ENCODE data around the gene RNF126.
"Not testable (repeated sequence)": the region's sequence is repeated elsewhere in the genome, so short reads cannot be mapped to it uniquely, and the experiment has no call there.

The RNF126 gene

DNA sequence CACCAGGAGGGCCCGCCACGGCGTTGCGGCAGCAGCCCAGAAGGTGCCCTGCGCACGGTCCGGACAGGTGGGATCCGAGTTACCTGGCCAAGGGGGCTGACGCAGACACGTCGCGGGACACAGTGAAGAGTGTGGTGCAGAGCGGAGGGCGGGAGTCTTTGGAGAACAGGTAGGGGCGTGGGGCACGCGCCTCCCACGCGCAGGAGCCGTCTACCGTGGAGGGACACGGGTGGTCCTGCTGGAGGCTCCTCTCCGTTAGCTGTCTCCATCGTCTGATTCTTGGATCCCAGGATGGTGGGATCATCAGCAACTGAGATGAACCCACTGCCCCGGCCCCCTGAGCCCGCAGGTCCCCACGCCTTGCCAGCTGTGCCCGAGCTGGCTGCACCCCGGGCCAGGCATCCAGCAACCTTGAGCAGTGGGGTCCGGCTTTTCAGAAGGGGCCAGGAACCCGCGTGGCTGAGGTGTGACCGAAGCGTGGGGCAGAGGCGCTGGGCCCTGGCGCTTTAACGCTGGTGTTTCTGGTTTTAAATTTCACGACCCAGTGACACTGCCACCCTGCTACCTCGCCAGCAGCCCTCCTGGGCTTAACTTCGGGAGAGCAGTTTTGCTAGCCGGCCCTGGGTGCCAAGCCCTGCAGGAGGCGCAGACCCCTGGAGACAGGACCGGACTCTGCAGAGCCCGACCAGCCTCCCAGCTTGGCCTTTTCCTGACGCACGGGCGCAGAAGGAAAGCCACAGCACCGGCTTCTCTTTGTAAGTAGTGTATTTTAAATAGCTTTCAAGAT, 16.0 kb downstream of the RNF126 start:
- no peak for DNase-seq (ENCODE audit: low read depth)

DNA sequence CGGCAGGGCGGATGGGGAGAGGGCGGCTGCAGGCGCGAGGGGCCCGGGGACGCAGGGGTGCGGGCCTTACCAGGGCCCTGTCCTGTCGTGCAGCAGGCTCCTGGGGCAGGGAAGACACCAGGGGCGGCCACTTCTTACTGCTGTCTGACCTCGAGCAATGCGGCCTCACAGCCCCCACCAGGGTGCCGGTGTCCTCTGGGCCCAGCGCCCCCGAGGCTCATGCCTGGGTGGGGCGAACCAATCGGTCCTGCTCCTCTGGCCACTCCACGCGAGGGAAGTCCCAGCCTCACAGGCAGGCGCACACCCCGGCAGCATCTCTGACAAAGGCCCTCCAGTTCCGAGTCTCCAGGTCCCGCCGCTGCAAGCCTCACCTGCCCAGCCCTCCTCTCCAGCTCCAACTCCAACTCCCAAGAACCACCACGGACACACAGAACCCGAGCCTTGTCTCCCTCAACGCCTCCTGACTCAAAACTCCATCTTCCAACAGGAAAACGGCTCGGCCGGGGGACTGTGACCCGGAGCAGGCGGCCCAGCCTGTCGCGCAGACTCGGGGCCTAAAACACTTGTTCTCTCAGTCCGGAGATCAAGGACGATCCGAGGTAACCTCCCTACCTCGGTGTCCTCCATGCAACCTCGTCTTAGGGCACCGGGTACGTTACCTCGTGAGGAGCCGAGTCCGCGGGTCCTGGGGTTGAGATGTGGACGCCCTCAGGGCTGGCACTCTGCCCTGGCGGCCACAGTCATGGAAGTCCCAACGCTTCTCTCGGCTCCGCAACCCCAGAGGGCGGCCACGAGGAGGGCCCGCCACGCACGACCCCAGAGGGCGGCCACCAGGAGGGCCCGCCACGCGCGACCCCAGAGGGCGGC, 16.9 kb downstream of the RNF126 start:
- no peak for DNase-seq (ENCODE audit: low read depth)

DNA sequence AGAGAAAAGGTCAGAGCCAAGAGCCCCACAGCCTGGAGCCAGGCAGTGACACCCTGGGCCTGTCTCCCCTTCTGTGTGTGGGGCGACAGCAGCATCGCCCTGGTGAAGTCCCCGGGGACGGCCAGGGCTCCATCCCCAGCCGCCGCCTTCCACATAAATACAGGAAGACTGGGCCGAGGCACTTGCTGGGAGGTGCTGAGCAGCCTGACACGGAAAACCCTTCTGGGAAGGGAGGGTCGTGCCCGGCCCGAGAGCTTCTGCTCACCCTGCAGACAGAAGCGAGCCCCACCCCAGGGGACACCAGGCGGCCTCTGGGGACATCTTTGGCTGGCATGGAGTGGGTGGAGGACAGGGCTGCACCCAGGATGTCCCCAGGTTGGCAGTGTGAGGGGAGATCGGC, 18.2 kb downstream of the RNF126 start:
- DNase-seq (ENCODE audit: low read depth): no peak

DNA sequence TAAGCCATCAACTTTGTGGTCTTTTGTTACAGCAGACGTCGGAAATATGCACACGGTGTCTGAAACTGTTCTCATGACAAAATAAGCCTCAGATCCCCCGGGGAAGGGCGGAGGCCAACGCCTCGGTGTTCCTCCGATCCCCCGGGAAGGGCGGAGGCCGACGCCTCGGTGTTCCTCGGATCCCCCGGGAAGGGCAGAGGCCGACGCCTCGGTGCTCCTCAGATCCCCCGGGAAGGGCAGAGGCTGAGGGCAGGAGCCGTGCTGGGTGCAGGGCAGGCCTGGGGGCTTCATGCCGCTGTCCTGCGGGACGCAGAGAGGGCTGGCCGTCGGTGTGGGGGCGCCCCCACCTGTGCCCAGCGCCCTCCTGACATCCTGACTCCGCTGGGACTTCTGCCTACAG, 18.7 kb downstream of the RNF126 start:
- no peak for DNase-seq (ENCODE audit: low read depth)

DNA sequence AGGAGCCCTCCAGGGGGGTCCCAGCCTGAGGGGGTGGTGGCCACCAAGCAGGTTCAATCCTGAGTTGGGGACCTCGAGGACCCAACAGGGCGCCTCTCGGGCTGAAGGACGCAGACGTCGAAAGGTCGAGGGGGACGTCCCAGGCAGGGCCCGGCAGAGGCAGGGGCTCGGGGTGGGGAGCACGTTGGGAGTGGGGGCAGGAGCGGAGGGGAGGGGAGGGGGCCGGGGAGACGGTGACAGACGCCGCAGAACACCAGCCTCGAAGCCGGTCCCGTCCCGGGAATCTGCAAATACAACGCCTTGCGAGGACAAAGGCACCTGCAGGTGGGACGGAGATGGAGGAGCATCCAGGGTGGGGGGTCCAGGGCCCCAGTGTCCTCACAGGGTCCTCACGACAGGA, 19.3 kb downstream of the RNF126 start:
- DNase-seq (ENCODE audit: low read depth): no peak

DNA sequence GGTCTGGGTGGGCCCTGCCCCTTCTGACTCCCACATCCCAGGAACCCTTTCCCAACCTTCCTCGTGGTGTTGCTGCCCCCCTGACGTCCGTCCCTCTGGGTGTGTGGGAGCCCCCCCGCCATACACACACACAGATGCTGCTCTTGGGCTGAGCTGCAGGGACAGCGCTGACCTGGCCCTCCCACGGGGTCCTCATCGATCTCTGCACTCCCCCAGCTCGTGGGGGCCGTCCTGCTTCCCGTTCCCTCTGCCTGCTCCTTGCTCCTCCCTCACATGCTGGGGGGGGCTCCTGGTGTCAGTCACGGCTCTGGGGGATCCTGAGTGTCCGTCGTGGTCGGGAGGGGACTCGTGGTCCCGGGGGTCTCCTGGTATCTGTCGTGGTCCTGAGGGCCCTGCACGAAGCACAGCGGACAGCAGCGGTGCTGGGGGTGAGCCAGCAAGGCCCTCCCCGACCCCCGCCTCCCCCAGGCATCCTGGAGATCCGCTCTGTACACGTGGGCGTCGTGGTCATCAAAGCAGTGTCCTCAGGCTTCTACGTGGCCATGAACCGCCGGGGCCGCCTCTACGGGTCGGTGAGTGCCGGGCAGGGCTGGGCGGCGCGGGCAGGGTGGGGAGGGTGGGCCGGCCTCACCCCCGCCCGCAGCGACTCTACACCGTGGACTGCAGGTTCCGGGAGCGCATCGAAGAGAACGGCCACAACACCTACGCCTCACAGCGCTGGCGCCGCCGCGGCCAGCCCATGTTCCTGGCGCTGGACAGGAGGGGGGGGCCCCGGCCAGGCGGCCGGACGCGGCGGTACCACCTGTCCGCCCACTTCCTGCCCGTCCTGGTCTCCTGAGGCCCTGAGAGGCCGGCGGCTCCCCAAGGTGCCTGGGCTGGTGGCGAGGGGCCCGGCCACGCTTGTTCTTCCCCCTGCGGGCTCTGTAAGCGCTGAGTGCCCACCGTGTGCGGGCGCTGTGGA, 20.0 kb downstream of the RNF126 start:
- DNase-seq (ENCODE audit: low read depth): no peak

DNA sequence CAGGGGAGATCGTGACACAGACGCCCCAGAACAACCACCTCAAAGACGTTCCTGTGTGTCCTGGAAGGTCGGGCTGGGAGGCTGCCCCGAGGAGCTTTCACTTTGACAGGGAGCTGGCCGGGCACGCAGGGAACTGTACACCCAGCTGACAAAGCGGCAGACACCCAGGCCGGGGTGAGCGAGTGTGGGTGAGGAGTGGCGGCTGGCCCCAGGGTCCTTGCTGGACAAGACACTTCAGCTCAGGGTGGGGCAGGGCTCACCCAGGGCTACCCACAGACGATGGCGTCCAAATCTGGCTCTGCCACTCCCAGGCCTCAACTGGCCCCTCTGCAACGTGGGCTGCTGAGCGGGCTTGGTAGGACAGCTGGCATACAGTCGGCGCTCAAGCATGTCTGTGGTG, 21.3 kb downstream of the RNF126 start:
- DNase-seq (ENCODE audit: low read depth): no peak

DNA sequence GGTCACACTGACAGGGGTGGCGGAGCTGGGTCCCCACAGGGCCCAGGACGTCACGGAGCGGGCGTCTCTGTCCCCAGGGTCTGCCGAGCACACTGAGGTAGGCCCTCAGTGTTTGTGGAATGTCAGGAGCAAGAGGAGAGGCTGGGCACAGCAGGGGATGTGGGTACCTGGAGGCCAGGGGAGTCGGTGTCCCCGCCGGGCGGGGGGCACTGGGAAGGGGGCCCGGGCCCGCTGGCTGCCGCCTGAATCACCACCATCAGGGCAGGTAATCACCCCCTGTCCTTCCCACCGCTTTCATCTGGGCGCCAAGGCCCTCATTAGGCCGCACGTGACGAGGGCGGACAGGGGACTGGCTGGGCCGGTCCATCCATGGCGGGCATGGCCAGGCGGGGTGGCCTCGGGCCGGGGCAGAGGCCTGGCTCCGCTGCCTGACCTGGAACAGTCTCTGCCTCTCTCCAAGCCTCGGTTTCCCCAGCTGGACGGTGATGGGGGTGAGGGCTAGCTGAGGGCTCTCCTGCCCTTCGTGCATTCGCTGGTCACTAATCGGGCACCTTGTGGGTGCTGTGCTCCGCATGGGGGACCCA, 22.3 kb downstream of the RNF126 start:
- no peak for DNase-seq (ENCODE audit: low read depth)

DNA sequence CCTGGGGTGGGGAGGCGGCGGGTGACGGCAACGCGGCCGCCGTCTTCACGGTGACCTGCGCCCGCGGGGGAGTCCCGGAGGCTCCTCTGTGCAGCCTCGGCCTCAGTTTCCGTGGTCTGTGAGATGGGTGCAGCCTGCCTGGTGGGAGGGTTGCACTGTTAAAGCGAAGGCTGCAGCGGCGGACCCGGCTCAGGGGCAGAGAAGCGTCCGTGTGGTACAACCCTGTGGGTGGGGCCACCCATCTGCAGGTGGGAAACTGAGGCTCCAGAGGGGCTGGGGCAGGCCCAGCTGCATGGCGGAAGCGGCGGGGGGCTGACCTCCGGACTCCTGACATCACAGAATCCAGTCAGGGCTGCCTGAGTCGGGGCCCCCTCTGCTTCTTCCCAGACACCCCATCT, 22.9 kb downstream of the RNF126 start:
- no peak for DNase-seq (ENCODE audit: low read depth)

DNA sequence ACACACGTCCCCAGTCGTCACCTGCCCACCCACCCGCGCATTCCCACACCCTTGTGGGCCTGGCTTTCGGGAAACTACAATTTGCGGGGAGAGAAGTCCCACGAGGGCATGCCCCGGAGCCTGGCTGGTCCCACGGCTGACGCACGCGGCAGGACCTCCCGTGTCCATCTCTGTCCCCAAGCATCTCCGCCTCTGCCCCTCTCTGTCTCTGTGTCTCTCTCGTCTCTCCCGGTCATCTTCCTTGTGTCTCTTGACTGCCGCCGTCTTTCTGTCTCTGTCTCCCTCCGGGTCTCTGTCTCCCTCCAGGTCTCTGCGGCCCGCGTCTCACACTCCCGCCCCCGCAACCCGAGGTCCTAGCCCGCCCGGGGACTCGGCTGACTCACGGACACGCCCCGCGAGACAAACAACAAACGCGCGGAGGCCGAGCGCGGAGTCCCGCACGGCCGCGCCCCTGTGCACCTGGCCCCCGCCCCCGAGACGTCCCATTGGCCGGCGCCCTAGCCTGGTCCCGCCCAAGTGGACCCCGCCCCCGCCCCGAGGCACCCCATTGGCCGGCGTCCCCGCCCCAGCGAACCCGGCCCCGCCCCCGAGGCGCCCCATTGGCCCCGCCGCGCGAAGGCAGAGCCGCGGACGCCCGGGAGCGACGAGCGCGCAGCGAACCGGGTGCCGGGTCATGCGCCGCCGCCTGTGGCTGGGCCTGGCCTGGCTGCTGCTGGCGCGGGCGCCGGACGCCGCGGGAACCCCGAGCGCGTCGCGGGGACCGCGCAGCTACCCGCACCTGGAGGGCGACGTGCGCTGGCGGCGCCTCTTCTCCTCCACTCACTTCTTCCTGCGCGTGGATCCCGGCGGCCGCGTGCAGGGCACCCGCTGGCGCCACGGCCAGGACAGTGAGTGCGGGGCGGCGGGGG, 23.5 kb downstream of the RNF126 start, which contains the start of gene FGF22:
FGF22 (plus strand) TSS at position 627 of the 908 bp plus-strand sequence; CDS start at position 674, 47 bp downstream.
- peak; percentile 93 for DNase-seq (ENCODE audit: low read depth)

DNA sequence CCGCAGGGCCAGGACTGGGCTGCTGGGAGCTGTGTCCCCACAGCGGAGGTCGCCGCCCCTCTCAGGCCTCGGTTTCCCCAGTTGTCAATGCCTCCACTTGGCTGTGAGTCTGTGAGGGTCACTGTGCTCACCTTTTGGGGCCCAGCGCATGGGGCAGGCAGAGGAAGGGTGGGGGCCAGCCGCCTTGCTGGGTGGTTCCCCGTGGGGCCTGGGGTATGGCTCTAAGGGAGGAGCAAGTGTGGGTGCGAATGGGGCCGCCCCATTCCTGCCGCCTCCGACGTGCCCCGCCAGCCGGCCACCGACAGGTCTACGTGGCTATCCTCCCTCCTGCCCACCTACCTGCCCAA, 24.1 kb downstream of the RNF126 start:
- no peak for DNase-seq (ENCODE audit: low read depth)

DNA sequence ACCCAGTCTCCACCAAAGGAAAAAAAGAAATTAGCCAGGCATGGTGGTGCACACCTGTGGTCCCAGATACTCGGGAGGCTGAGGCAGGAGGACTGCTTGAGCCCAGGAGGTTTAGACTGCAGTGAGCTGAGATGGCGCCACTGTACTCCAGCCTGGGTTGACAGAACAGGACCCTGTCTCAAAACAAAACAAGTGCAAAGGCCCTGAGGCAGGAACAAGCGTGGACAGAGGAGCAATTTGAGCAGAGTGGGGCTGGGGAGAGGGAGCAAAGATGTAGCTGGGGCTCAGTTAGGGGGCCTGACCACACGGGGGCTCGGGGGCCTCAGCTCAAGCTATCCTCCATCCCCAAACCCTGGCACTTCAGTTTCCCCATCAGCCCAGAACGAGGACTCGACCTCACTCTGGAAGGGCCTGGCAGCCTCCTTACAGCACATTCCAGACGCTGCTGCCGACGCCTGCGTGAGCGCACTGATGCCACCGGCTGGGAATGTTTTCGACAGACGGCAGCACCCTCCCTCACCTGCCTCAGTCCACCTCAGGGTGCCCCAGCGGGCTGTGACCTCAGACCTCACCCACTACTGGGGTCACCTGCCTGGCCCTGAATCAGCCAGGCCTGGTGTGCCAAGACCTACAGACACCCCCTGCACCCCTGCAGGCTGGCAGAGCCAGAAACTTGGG, 27.9 kb downstream of the RNF126 start:
- DNase-seq (ENCODE audit: low read depth): no peak

DNA sequence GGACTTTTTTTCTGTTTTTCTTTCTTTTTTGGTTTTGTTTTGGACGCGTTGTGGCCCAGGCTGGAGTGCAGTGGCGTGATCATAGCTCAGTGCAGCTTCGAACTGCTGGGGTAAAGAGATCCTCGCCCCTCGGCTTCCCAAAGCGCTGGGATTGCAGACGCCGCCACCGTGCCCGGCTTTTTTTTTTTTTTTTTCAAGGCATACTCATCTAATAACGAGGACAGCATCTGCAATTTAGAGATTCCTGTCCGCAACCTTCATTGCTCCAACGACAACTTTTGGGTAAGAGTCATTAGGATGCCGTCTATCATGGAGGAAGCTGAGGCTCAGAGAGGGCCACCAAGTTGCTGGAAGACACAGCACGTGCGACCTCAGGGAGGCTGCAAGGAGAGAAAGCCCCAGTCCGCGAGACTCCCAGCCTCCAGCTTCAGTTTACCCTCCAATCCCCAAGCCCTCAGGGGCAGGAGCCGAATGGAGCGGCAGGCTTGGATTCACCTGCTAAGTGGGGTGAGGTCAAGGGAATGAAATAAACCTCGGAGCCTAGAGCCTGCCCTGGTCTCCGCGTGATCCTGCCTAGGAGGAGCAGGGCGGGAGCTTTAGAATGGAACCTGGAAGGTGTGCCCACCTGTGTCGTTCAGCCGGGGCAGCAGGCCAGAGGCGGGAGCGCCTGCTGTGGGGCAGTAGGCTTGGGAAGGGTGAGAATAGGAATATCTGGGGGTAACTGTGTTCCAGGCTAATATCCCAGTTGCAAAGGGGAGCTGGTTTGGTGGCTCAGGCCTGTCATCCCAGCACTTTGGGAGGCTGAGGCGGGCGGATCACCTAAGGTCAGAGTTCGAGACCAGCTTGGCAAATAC, 29.0 kb downstream of the RNF126 start:
- DNase-seq (ENCODE audit: low read depth): no peak

DNA sequence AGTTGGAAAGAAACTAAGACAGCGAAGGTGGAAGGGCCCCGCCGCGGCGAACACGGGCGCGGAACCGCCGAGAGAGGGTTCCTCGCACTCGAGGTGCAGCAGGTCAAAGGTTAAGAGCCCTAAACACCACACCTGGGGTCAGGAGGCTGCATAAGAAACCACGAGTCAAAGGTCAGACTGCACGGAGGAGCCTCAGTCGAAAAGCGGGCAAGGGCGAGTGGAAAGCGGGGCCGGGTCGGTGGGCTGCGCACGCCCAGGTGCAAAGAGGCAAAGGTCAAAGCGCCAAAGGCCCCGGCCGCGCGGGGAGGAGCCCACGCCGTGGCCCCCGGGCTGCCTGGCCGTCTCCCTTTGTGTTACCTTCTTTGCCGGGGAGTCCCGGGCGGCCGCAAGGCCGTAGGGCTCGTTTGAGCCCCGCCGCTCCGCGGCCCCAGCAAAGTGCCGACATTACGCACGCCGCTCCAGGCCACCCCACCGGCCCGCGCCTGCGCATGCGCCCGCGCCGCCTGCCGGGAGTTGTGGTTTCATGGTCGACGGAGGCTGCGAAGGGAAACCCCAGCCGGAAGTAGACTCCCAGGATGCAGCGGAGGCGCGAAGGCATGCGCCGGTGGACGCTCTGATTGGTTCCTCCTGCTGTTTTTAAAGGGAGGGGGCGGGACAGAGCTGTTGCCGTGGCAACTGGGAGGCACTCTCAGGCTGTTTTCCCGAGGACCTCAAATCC, 29.8 kb downstream of the RNF126 start, which contains the start of gene POLRMT:
POLRMT (minus strand) TSS at position 470 of the 718 bp plus-strand sequence; CDS start at position 445, 25 bp downstream.
- DNase-seq (ENCODE audit: low read depth): peak; percentile 93

DNA sequence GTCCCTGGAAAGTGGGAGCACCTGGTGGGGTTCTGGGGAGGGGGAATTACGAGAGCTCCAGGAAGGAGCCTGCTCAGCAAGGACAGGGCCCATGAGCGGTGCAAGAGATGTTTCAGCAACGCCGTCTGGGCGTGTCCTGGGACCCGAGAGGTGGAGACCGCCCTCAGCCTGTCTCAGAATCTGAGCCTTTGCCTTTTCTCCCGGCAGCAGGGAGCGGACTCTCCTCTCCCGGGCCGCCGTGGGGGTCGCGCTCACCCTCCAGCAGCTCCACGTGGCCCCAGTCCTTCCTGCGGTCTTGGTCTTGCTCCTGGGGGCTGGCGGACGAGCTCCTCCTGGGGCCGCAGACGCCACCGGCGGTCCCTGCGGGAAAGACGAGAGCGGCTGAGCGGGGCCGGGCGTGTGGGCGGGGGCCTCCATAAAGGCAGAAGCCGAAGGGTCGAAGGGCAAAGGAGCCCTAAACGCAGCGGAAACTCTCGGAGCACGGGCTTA, 30.4 kb downstream of the RNF126 start:
- DNase-seq (ENCODE audit: low read depth): peak; percentile 30

DNA sequence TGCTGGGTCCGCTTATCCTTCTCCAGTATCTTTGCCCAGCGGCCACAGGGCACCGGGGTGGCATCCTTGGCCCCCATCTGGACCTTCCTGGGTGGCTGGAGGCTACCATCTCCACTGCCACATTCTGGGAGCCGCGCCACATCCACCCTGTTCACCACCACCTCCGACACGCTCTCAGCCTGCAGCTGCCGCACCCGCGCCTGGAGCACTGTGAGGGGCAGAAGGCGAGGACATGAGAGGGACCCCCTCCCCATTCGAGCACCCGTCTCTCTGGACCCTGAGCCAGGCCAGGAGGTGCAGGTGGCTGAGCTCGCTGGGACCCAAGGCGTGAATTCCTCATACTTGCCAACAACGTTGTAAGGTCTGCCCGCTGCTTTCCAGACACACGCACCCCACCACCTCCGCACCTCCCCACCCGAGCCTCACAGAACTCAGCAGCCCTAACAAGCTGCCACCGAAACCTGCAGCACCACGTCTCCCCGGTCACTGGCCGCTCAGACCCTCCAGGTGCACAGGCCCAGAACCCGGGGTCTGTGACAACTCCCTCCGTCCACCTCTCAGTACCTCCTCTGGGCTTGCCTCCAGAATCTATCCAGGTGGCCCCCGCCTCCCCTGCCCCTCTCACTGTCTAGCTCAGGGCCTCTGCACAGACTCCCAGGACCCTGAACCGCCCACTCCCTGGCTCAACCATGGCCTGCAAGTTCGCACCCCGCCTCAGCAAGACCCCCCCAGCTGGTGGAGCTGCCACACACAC, 32.9 kb downstream of the RNF126 start:
- no peak for DNase-seq (ENCODE audit: low read depth)

DNA sequence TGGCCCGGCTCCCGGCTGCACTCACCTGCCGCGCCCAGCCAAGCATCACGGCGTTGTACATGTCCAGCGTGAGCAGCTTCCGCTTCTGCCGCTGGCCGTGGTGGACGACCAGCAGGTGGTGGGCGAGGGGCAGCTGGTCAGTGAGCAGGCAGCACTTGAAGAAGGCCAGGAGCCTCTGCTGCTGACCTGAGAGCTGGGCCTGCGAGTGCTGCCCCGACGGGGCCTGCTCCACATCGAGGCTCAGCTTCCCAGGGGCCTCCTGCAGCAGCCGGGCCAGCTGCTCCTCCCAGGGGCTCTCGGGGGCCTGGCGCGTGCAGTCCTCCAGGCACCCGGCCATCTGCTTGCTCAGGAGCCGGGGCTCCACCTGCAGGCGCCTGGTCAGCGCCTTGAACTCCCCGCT, 33.5 kb downstream of the RNF126 start:
- DNase-seq (ENCODE audit: low read depth): not testable (repeated sequence)
